HepG2 (cell line): Measurements from ENCODE around the gene GPR4. TPM values are rescaled to one million over a fixed set of nuclear protein-coding genes. Genes with fewer than 3 reads are reported as not detected.

ENCODE experiments used
- ARNT2 ChIP-seq: sonication (generic); formaldehyde crosslinking; IDR thresholded peaks from 2 replicates; pipeline ENCODE4 v1.8.0; 2022; ENCODE audit warnings: mild to moderate bottlenecking, low read depth, missing genetic modification reagents, moderate library complexity
- EP300 ChIP-seq, 3 experiments: sonication (generic) in 1 of 3; formaldehyde crosslinking in 1 of 3; IDR thresholded peaks; 2 replicates each; pipeline versions ENCODE4 v1.5.1 to v1.6.1; 2011 to 2020; ENCODE audit warnings: low read depth in 2 of 3, low read length in 2 of 3, borderline replicate concordance in 1 of 3, improper control_type of control experiment in 1 of 3, mild to moderate bottlenecking in 1 of 3, missing genetic modification reagents in 1 of 3, moderate library complexity in 1 of 3
- FOXO4 ChIP-seq: sonication (generic); formaldehyde crosslinking; conservative IDR thresholded peaks from 2 replicates; pipeline ENCODE4 v1.8.1; 2023; ENCODE audit warnings: missing genetic modification reagents
- GATAD2A ChIP-seq: IDR thresholded peaks from 2 replicates; pipeline ENCODE4 v1.6.1; 2016
- IKZF5 ChIP-seq: IDR thresholded peaks from 2 replicates; pipeline ENCODE4 v1.6.1; 2018; ENCODE audit warnings: missing genetic modification reagents, mild to moderate bottlenecking, missing compliant biosample characterization
- JUND ChIP-seq: sonication (generic); formaldehyde crosslinking; IDR thresholded peaks from 2 replicates; pipeline ENCODE4 v1.8.0; 2022; ENCODE audit warnings: mild to moderate bottlenecking, missing genetic modification reagents
- LCORL ChIP-seq, 2 experiments: fragments of 450-650 bp in 1 of 2; sonication (generic) in 1 of 2; formaldehyde crosslinking in 1 of 2; IDR thresholded peaks; 2 replicates each; pipeline versions ENCODE4 v1.5.0 to v1.6.1; 2017 to 2020; ENCODE audit warnings: antibody characterized with exemption in 1 of 2, missing genetic modification reagents in 1 of 2
- MAX ChIP-seq: IDR thresholded peaks from 2 replicates; pipeline ENCODE4 v1.6.1; 2012; ENCODE audit warnings: inconsistent platforms
- MNT ChIP-seq: fragments of 450-650 bp; IDR thresholded peaks from 2 replicates; pipeline ENCODE4 v1.6.1; 2016
- NFAT5 ChIP-seq: sonication (generic); formaldehyde crosslinking; IDR thresholded peaks from 2 replicates; pipeline ENCODE4 v1.4.0; 2020; ENCODE audit warnings: missing genetic modification reagents
- NFRKB ChIP-seq: fragments of 450-650 bp; IDR thresholded peaks from 2 replicates; pipeline ENCODE4 v1.6.1; 2017
- RAD21 ChIP-seq: fragments of 450-650 bp; formaldehyde crosslinking; IDR thresholded peaks from 2 replicates; pipeline ENCODE4 v1.5.0; 2020; ENCODE audit warnings: mild to moderate bottlenecking
- RBFOX2 ChIP-seq: fragments of 200-400 bp; formaldehyde crosslinking; IDR thresholded peaks from 2 replicates; pipeline ENCODE4 v1.6.1; 2017; ENCODE audit warnings: low read depth, mild to moderate bottlenecking, low read length
- SP1 ChIP-seq, 2 experiments: fragments of 450-650 bp in 1 of 2; sonication (generic) in 1 of 2; formaldehyde crosslinking in 1 of 2; IDR thresholded peaks; 2 replicates each; pipeline versions ENCODE4 v1.4.0 to v1.6.1; 2016 to 2020; ENCODE audit warnings: missing genetic modification reagents in 1 of 2
- ZBTB38 ChIP-seq: sonication (generic); formaldehyde crosslinking; IDR thresholded peaks from 2 replicates; pipeline ENCODE4 v1.5.1; 2020; ENCODE audit warnings: mild to moderate bottlenecking, missing genetic modification reagents
- ZNF337 ChIP-seq: sonication (generic); formaldehyde crosslinking; IDR thresholded peaks from 2 replicates; pipeline ENCODE4 v1.5.1; 2020; ENCODE audit warnings: missing genetic modification reagents, low read depth, mild to moderate bottlenecking, borderline replicate concordance
- ZSCAN9 ChIP-seq: IDR thresholded peaks from 2 replicates; pipeline ENCODE4 v1.6.1; 2016; ENCODE audit warnings: borderline replicate concordance
- polyA plus RNA-seq, 8 experiments: library from polyadenylated mRNA; depleted of rRNA in 3 of 8; stranded (reverse) in 7 of 8; unstranded in 1 of 8; fragments of >200 nt; fragmentation: Illumina TruSeq in 4 of 8; extraction: Trizol in 4 of 8; gene quantifications; 2 replicates each; pipeline versions ENCODE4 v1.2.1 to v1.2.3, GENCODE V29; 2011 to 2016; ENCODE audit warnings: low read depth in 4 of 8, missing spikeins in 1 of 8, mixed read lengths in 1 of 8; ENCODE audit not compliant: insufficient read depth in 1 of 8
- total RNA-seq, 5 experiments: library from RNA; depleted of rRNA; stranded (reverse); fragments of >200 nt; fragmentation: Illumina TruSeq; extraction: Trizol; gene quantifications; 2 replicates each; pipeline ENCODE4 v1.2.3, GENCODE V29; 2016; ENCODE audit warnings: low read depth in 1 of 5

The GPR4 gene
- total and polyA plus RNA-seq, 2 of the 13 experiments (the other 11 are each of a cell fraction or from before 2014, with no cell fraction given) = 0.15 TPM; not detected in 1

- TF ChIP-seq ZBTB38 (CRISPR knock-in tag) = peak; percentile 78; the same call in 1 of the 2 replicates
- peak; percentile 36; the same call in 1 of the 2 replicates for TF ChIP-seq NFAT5 (CRISPR knock-in tag)
- TF ChIP-seq EP300 (IDR thresholded peaks at IDR 0.05; ENCODE audit: low read depth in 2 of 2, low read length in 2 of 2) = no peak
- no peak for TF ChIP-seq EP300 (CRISPR knock-in tag; IDR thresholded peaks at IDR 0.05; ENCODE audit: borderline replicate concordance)
- peak; percentile 83 for TF ChIP-seq IKZF5 (CRISPR knock-in tag)
- no peak for TF ChIP-seq SP1 (IDR thresholded peaks at IDR 0.05)
- peak; percentile 70 for TF ChIP-seq SP1 (CRISPR knock-in tag; IDR thresholded peaks at IDR 0.05)
- TF ChIP-seq LCORL (IDR thresholded peaks at IDR 0.05) = no peak
- peak; percentile 84 for TF ChIP-seq LCORL (CRISPR knock-in tag; IDR thresholded peaks at IDR 0.05)
- TF ChIP-seq FOXO4 (CRISPR knock-in tag) = 0 out of 2 replicates have a peak, but pooled peaks have one; percentile 79
- peak; percentile 73 for TF ChIP-seq GATAD2A (CRISPR knock-in tag)
- TF ChIP-seq MAX = peak; percentile 99
- peak; percentile 90 for TF ChIP-seq ARNT2
- no peak for TF ChIP-seq RBFOX2
- TF ChIP-seq RAD21 (CRISPR knock-in tag) = peak; percentile 90
- no peak; the same call in 1 of the 2 replicates for TF ChIP-seq MNT
- no peak for TF ChIP-seq JUND (CRISPR knock-in tag)
- no peak for TF ChIP-seq NFRKB
- peak; percentile 45; the same call in 1 of the 2 replicates for TF ChIP-seq ZNF337
- TF ChIP-seq ZSCAN9 = peak; percentile 92
Observed at GRCh38 chr19:45591004-45591637, 10.9 kb downstream of the GPR4 start (continued).
